ENCODE data around the gene OR2C1.

Gene OR2C1

GRCh38 chr16:3400446-3400778 lies 44.7 kb downstream of the OR2C1 start:
- no peak for DNase-seq (ENCODE audit: low spot score)

- peak; percentile 99 for DNase-seq (ENCODE audit: low spot score)
These were observed 45.3 kb downstream of the OR2C1 start, which contains the start of the genes ZNF174 and ZSCAN32 for GRCh38 chr16:3400779-3401688. ZNF174 (plus strand) TSS chr16:3401215; CDS start chr16:3402005, 790 bp downstream. ZSCAN32 (minus strand) TSS chr16:3401004; CDS start chr16:3397557, 3,447 bp downstream.

GRCh38 chr16:3401719-3402397 lies 46.2 kb downstream of the OR2C1 start:
- no peak for DNase-seq (ENCODE audit: low spot score)
